Measurements from ENCODE around the gene FSTL4.
"Not testable (repeated sequence)": the region's sequence is repeated elsewhere in the genome, so short reads cannot be mapped to it uniquely, and the experiment has no call there.

The FSTL4 gene

GRCh38 chr5:133404724-133405123 lies 207.6 kb downstream of the FSTL4 start:
- DNase-seq (ENCODE audit: low read depth in 2 of 2) = no peak

- no peak for DNase-seq (ENCODE audit: low read depth in 2 of 2)
These were observed 208.5 kb downstream of the FSTL4 start for GRCh38 chr5:133403741-133404364.

- no peak for DNase-seq (ENCODE audit: low read depth in 2 of 2)
These were observed 209.6 kb downstream of the FSTL4 start for GRCh38 chr5:133402775-133403174.

GRCh38 chr5:133401731-133402347 lies 210.5 kb downstream of the FSTL4 start:
- DNase-seq (ENCODE audit: low read depth in 2 of 2) = no peak

GRCh38 chr5:133400831-133401351 lies 211.4 kb downstream of the FSTL4 start:
- DNase-seq (ENCODE audit: low read depth in 2 of 2) = no peak

- DNase-seq (ENCODE audit: low read depth in 2 of 2) = no peak
These were observed 212.2 kb downstream of the FSTL4 start for GRCh38 chr5:133400120-133400519.

GRCh38 chr5:133399247-133399891 lies 213.0 kb downstream of the FSTL4 start:
- DNase-seq (ENCODE audit: low read depth in 2 of 2) = no peak

- no peak for DNase-seq (ENCODE audit: low read depth in 2 of 2)
These were observed 213.7 kb downstream of the FSTL4 start for GRCh38 chr5:133398646-133399101.

GRCh38 chr5:133397990-133398645 lies 214.2 kb downstream of the FSTL4 start:
- no peak for DNase-seq (ENCODE audit: low read depth in 2 of 2)

GRCh38 chr5:133397348-133397747 lies 215.0 kb downstream of the FSTL4 start:
- DNase-seq (ENCODE audit: low read depth in 2 of 2) = no peak

- DNase-seq (ENCODE audit: low read depth in 2 of 2) = no peak
These were observed 215.5 kb downstream of the FSTL4 start for GRCh38 chr5:133396814-133397213.

GRCh38 chr5:133396187-133396741 lies 216.1 kb downstream of the FSTL4 start:
- no peak for DNase-seq (ENCODE audit: low read depth in 2 of 2)

- DNase-seq (ENCODE audit: low read depth in 2 of 2) = not testable (repeated sequence)
These were observed 217.1 kb downstream of the FSTL4 start for GRCh38 chr5:133395207-133395606.

- DNase-seq (ENCODE audit: low read depth in 2 of 2) = not testable (repeated sequence)
These were observed 217.9 kb downstream of the FSTL4 start for GRCh38 chr5:133394477-133394817.

- no peak for DNase-seq (ENCODE audit: low read depth in 2 of 2)
These were observed 218.4 kb downstream of the FSTL4 start for GRCh38 chr5:133393776-133394476.

- no peak for DNase-seq (ENCODE audit: low read depth in 2 of 2)
These were observed 219.9 kb downstream of the FSTL4 start for GRCh38 chr5:133392448-133392847.

GRCh38 chr5:133391354-133392136 lies 220.8 kb downstream of the FSTL4 start:
- DNase-seq (ENCODE audit: low read depth in 2 of 2) = no peak

GRCh38 chr5:133390416-133391353 lies 221.7 kb downstream of the FSTL4 start:
- DNase-seq (ENCODE audit: low read depth in 2 of 2) = no peak

GRCh38 chr5:133389066-133389590 lies 223.2 kb downstream of the FSTL4 start:
- DNase-seq (ENCODE audit: low read depth in 2 of 2) = no peak
